K562 (cell line): Measurements from ENCODE around the gene NAIF1. TPM values are rescaled to one million over a fixed set of nuclear protein-coding genes. Genes with fewer than 3 reads are reported as not detected.
A peak's percentile ranks its signal among the peaks of the same experiment; 100 is the strongest.

Experiments
- ATAC-seq: fragments of 200-7000 bp; cut with Tn5 transposase; 3 replicates; pipeline ENCODE4 v1.9.1; 2020; ENCODE audit warnings: moderate library complexity
- BruUV-seq: library from RNA; stranded (reverse); fragments of 400-500 nt; replicated peaks from 2 replicates; lab custom pipeline; 2021; lab: Mats Ljungman, UMichigan
- CTCF ChIA-PET: fragments of 300-600 bp; formaldehyde crosslinking; extraction: SDS; loops from one replicate; lab custom pipeline; 2021; ENCODE audit warnings: low intra/inter-chr PET ratio; lab: Yijun Ruan, JAX
- POLR2A ChIA-PET: fragments of 300-600, 350-650 bp; sonication (Branson Sonifier 250); formaldehyde crosslinking; extraction: SDS; loops from one replicate; lab custom pipeline; 2021; ENCODE audit warnings: antibody characterized with exemption, inconsistent platforms; lab: Yijun Ruan, JAX
- DNase-seq, 4 experiments: peaks; one replicate each; pipeline versions ENCODE4 v3.0.0 to v3.0.0-alpha.2; 2011 to 2018; ENCODE audit warnings: low spot score in 3 of 4, mixed read lengths in 3 of 4; ENCODE audit errors: extremely low read depth in 1 of 4
- FAIRE-seq: peaks from 2 replicates; lab custom pipeline; 2011; peaks lifted over from hg19 to GRCh38; lab: Jason Lieb, UNC
- H2AFZ ChIP-seq: 2 replicates; pipeline ENCODE4 v1.6.0; 2011; ENCODE audit warnings: low read depth, low read length, control low read depth, inconsistent platforms
- H3K27ac ChIP-seq: fragments of 200-600 bp; 3 replicates; pipeline ENCODE4 v1.8.0; 2011; ENCODE audit warnings: low read depth, mild to moderate bottlenecking, control low read depth, inconsistent platforms, low read length, moderate library complexity, mixed read lengths; ENCODE audit errors: extremely low read depth
- H3K27me3 ChIP-seq, 2 experiments: fragments of 300-600 bp in 1 of 2; 2 replicates in 1 of 2; 3 replicates in 1 of 2; pipeline versions ENCODE4 v1.6.0 to v1.8.0; 2011; ENCODE audit warnings: inconsistent platforms in 2 of 2, low read length in 2 of 2, mild to moderate bottlenecking in 1 of 2, mixed read lengths in 1 of 2, moderate library complexity in 1 of 2; ENCODE audit not compliant: control insufficient read depth in 2 of 2, insufficient read depth in 2 of 2
- H3K36me3 ChIP-seq: fragments of 300-600 bp; 3 replicates; pipeline ENCODE4 v1.8.0; 2011; ENCODE audit warnings: mild to moderate bottlenecking, low read length, inconsistent platforms; ENCODE audit not compliant: control insufficient read depth, insufficient read depth
- H3K4me1 ChIP-seq, 2 experiments: fragments of 200-600 bp in 1 of 2; replicated peaks in 1 of 2; 2 replicates in 1 of 2; 3 replicates in 1 of 2; pipeline versions ENCODE4 v1.5.1 to v1.8.0; 2011; ENCODE audit warnings: inconsistent platforms in 2 of 2, low read length in 2 of 2, mild to moderate bottlenecking in 1 of 2, mixed read lengths in 1 of 2, moderate library complexity in 1 of 2; ENCODE audit not compliant: control insufficient read depth in 2 of 2, insufficient read depth in 2 of 2
- H3K4me2 ChIP-seq: 2 replicates; pipeline ENCODE4 v1.6.1; 2011; ENCODE audit warnings: low read length, control low read depth, inconsistent platforms, mixed read lengths; ENCODE audit not compliant: insufficient read depth
- H3K4me3 ChIP-seq: fragments of 200-600 bp; sonication (generic), shearing (Covaris generic); 2 replicates; pipeline ENCODE4 v1.5.1; 2016; ENCODE audit warnings: control low read depth, inconsistent platforms
- H3K79me2 ChIP-seq: fragments of 200-600 bp; 3 replicates; pipeline ENCODE4 v1.8.0; 2011; ENCODE audit warnings: low read length, inconsistent platforms; ENCODE audit not compliant: control insufficient read depth, insufficient read depth
- H3K9ac ChIP-seq, 2 experiments: 2 replicates each; pipeline versions ENCODE4 v1.6.0 to v1.6.1; 2011; ENCODE audit warnings: low read depth in 2 of 2, low read length in 2 of 2, control low read depth in 1 of 2, inconsistent platforms in 1 of 2, mild to moderate bottlenecking in 1 of 2, mixed read lengths in 1 of 2; ENCODE audit not compliant: insufficient read depth in 1 of 2
- H3K9me1 ChIP-seq: one replicate; pipeline ENCODE4 v1.6.0; 2011; ENCODE audit warnings: inconsistent platforms, mild to moderate bottlenecking, low read length, moderate library complexity; ENCODE audit not compliant: control insufficient read depth, insufficient read depth
- H3K9me3 ChIP-seq: replicated peaks from 2 replicates; pipeline ENCODE4 v1.5.1; 2011; ENCODE audit warnings: low read depth, low read length, inconsistent platforms; ENCODE audit not compliant: control insufficient read depth, insufficient read depth
- H4K20me1 ChIP-seq: replicated peaks from 2 replicates; pipeline ENCODE4 v1.6.1; 2011; ENCODE audit warnings: low read length, inconsistent platforms, mixed read lengths; ENCODE audit not compliant: control insufficient read depth, insufficient read depth
- ATF3 ChIP-seq, 2 experiments: fragments of 450-650 bp in 1 of 2; sonication (generic) in 1 of 2; formaldehyde crosslinking in 1 of 2; IDR thresholded peaks in 1 of 2; conservative IDR thresholded peaks in 1 of 2; 2 replicates each; pipeline versions ENCODE4 v1.6.1 to v1.8.1; 2016 to 2023; ENCODE audit warnings: mild to moderate bottlenecking in 2 of 2, moderate library complexity in 2 of 2, inconsistent platforms in 1 of 2, missing genetic modification reagents in 1 of 2
- JUN ChIP-seq, 2 experiments: sonication (generic) in 1 of 2; formaldehyde crosslinking in 1 of 2; IDR thresholded peaks; 2 replicates each; pipeline versions ENCODE4 v1.6.1 to v1.8.0; 2012 to 2022; ENCODE audit warnings: borderline replicate concordance in 2 of 2, mild to moderate bottlenecking in 2 of 2, improper control_type of control experiment in 1 of 2, low read depth in 1 of 2, low read length in 1 of 2, missing genetic modification reagents in 1 of 2
- JUND ChIP-seq, 2 experiments: IDR thresholded peaks; 2 replicates in 1 of 2; 3 replicates in 1 of 2; pipeline ENCODE4 v1.6.1; 2011; ENCODE audit warnings: borderline replicate concordance in 2 of 2, low read depth in 2 of 2, low read length in 2 of 2, improper control_type of control experiment in 1 of 2, missing biosample characterization in 1 of 2, missing genetic modification characterization in 1 of 2, missing genetic modification reagents in 1 of 2
- MEIS2 ChIP-seq: fragments of 450-650 bp; IDR thresholded peaks from 2 replicates; pipeline ENCODE4 v1.6.1; 2014; ENCODE audit warnings: mild to moderate bottlenecking; ENCODE audit not compliant: partially characterized antibody
- MTF1 ChIP-seq: fragments of 250-450 bp; sonication (Bioruptor Pico); IDR thresholded peaks from 2 replicates; pipeline ENCODE4 v1.9.0; 2021; ENCODE audit warnings: moderate library complexity, mild to moderate bottlenecking, inconsistent platforms, borderline replicate concordance
- NCOA1 ChIP-seq: fragments of 450-650 bp; IDR thresholded peaks from 2 replicates; pipeline ENCODE4 v1.6.1; 2016; ENCODE audit warnings: low read depth
- RBM34 ChIP-seq: fragments of 200-400 bp; formaldehyde crosslinking; IDR thresholded peaks from 2 replicates; pipeline ENCODE4 v1.6.1; 2018; ENCODE audit warnings: low read length, borderline replicate concordance; ENCODE audit not compliant: insufficient read depth
- SOX6 ChIP-seq: fragments of 450-650 bp; IDR thresholded peaks from 2 replicates; pipeline ENCODE4 v1.6.1; 2014; ENCODE audit warnings: mild to moderate bottlenecking
- TEAD1 ChIP-seq, 2 experiments: fragments of 450-650 bp in 1 of 2; sonication (generic) in 1 of 2; formaldehyde crosslinking; IDR thresholded peaks; 2 replicates each; pipeline versions ENCODE4 v1.4.0 to v1.8.0; 2020 to 2022; ENCODE audit warnings: mild to moderate bottlenecking in 2 of 2, missing genetic modification reagents in 1 of 2
- ZBTB34 ChIP-seq: fragments of 250-450 bp; sonication (Bioruptor Pico); IDR thresholded peaks from 2 replicates; pipeline ENCODE4 v1.8.0; 2021; ENCODE audit warnings: mild to moderate bottlenecking, moderate library complexity
- ZBTB5 ChIP-seq: fragments of 450-650 bp; IDR thresholded peaks from 2 replicates; pipeline ENCODE4 v1.6.1; 2017; ENCODE audit warnings: antibody characterized with exemption
- WGBS: fragments of 100-300 bp; shearing (Covaris generic); methylation state at CpG from one replicate; pipeline ENCODE4 v1.1.6; 2016; ENCODE audit warnings: low coverage, mixed read lengths; ENCODE audit not compliant: insufficient coverage; ENCODE audit errors: missing lambda C conversion rate; 5-methylcytosine and 5-hydroxymethylcytosine counted together
- in situ Hi-C: fragments of 300-500 bp; cut with MboI; formaldehyde crosslinking; loops from 4 replicates; pipeline ENCODE4 v1.15.0; 2018; ENCODE audit warnings: inconsistent platforms, mixed read lengths
- intact Hi-C: fragments of 100-400 bp; cut with micrococcal nuclease; formaldehyde crosslinking; loops from 2 replicates; pipeline ENCODE4 v1.14.2; 2022
- polyA plus RNA-seq, 8 experiments: library from polyadenylated mRNA; depleted of rRNA in 4 of 8; stranded (reverse) in 5 of 8; unstranded in 3 of 8; fragments of >200 nt; fragmentation: Nextera tagmentation in 2 of 8; fragmentation: Illumina TruSeq in 1 of 8; extraction: Ambion mirVana in 2 of 8; extraction: Trizol in 1 of 8; gene quantifications; 2 replicates each; pipeline versions ENCODE4 v1.2.1 to v1.2.3, GENCODE V29; 2011 to 2014; ENCODE audit warnings: inconsistent platforms in 1 of 8, missing spikeins in 1 of 8
- total RNA-seq, 7 experiments: library from RNA; depleted of rRNA in 6 of 7; stranded (reverse); fragments of >200 nt in 6 of 7; fragmentation: Illumina TruSeq in 2 of 7; extraction: Trizol in 2 of 7; gene quantifications; 2 replicates each; pipeline versions ENCODE4 v1.2.1 to v1.2.3, GENCODE V29; 2011 to 2021; ENCODE audit warnings: low replicate concordance in 1 of 7

Gene NAIF1
- total and polyA plus RNA-seq, 9 of the 15 experiments (the other 6 are each of a cell fraction or from before 2014, with no cell fraction given), result 4.8 to 26.6 (median 17.2) TPM

GRCh38 chr9:128027705-128028104, 39.4 kb downstream of the NAIF1 start:
- H3K27ac ChIP-seq, result no peak overlapping the region
- H4K20me1 ChIP-seq, result no peaks in the 10 kb centered on the region
- CTCF ChIA-PET, result no interaction called here
- BruUV-seq, result no TSS peak
- POLR2A ChIA-PET, result interaction anchor here (1.1 to 1.2 kb wide), 2 partner anchors 48 to 97 kb away, joined by 3 read pairs; no protein-coding TSS in a partner anchor
- no peaks in the 10 kb centered on the region for H3K9me1 ChIP-seq
- peaks cover 11% of the 10 kb centered on the region in 2 experiments for H3K4me1 ChIP-seq
- WGBS, result 26% methylated on average over 4 of the region's 4 CpGs
- intact Hi-C loops, result no loop called here
- no peak overlapping the region for H3K4me2 ChIP-seq
- no peaks in the 10 kb centered on the region for H3K27me3 ChIP-seq
- H3K4me3 ChIP-seq, result no peak overlapping the region
- no peaks in the 10 kb centered on the region for H3K36me3 ChIP-seq
- no peaks in the 10 kb centered on the region for H3K9me3 ChIP-seq
- ATAC-seq (no peak), FAIRE-seq (no peak), DNase-seq (peak in 1 of 4 experiments; percentile 20)
- in situ Hi-C loops, result no loop called here
- no peak overlapping the region for H3K9ac ChIP-seq
- no peak overlapping the region for H2AFZ ChIP-seq
- H3K79me2 ChIP-seq, result no peaks in the 10 kb centered on the region
- TF ChIP-seq ZBTB34 (CRISPR knock-in tag), result no peak
- peak; percentile 79 for TF ChIP-seq ATF3 (IDR thresholded peaks at IDR 0.05)
- no peak for TF ChIP-seq ATF3 (CRISPR knock-in tag; conservative IDR thresholded peaks at IDR 0.05)
- peak; percentile 74 for TF ChIP-seq MEIS2
- TF ChIP-seq MTF1 (CRISPR knock-in tag), result no peak
- TF ChIP-seq JUN (IDR thresholded peaks at IDR 0.05; ENCODE audit: borderline replicate concordance, low read depth, low read length), result 0 out of 2 replicates have a peak, but pooled peaks have one; percentile 8
- TF ChIP-seq JUN (CRISPR knock-in tag; IDR thresholded peaks at IDR 0.05; ENCODE audit: borderline replicate concordance), result no peak
- TF ChIP-seq RBM34, result no peak
- peak; percentile 66 for TF ChIP-seq SOX6
- no peak for TF ChIP-seq TEAD1 (CRISPR knock-in tag; IDR thresholded peaks at IDR 0.05)
- no peak for TF ChIP-seq ZBTB5
- TF ChIP-seq JUND (IDR thresholded peaks at IDR 0.05; ENCODE audit: borderline replicate concordance, low read depth, low read length), result peak; percentile 81
- TF ChIP-seq JUND (tag; IDR thresholded peaks at IDR 0.05; ENCODE audit: borderline replicate concordance, low read depth, low read length), result peak; percentile 46; the same call in 1 of the 3 replicates
- TF ChIP-seq NCOA1, result no peak
